Measurements from ENCODE around the gene GLYATL2. TPM values are rescaled to one million over a fixed set of nuclear protein-coding genes. Genes with fewer than 3 reads are reported as not detected.

GLYATL2 gene
- not detected for total RNA-seq

- CTCF ChIA-PET = no interaction called here
- DNase-seq = no peak
- POLR2A ChIA-PET = no interaction called here
- Mint-ChIP-seq H3K4me1 (no peaks in the 10 kb centered on the region), H3K27me3 (peaks cover 8% of the 10 kb centered on the region), H3K27ac (no peak within 1 kb of the TSS), H3K36me3 (ENCODE audit: low read depth) (no peaks in the 10 kb centered on the region), H3K4me3 (no peak within 1 kb of the TSS), H3K9me3 (no peaks in the 10 kb centered on the region)
Measured at GRCh38 chr11:58844361-58845005, at the start of gene GLYATL2. Gene GLYATL2, minus strand, starts transcription at chr11:58844704. Its CDS starts 5,092 bp downstream, at chr11:58839612.

- ChIA-PET POLR2A (no interaction called here), CTCF (no interaction called here)
- Mint-ChIP-seq H3K4me1 (no peaks in the 10 kb centered on the region), H3K27me3 (peaks cover 6% of the 10 kb centered on the region), H3K36me3 (ENCODE audit: low read depth) (no peaks in the 10 kb centered on the region), H3K4me3 (no peak overlapping the region), H3K9me3 (no peaks in the 10 kb centered on the region), H3K27ac (no peak overlapping the region)
- DNase-seq = no peak
Measured at GRCh38 chr11:58893899-58894298, 49.4 kb upstream of the GLYATL2 start.

GRCh38 chr11:58888579-58888978 is 44.1 kb upstream of the GLYATL2 start:
- peaks cover 7% of the 10 kb centered on the region for H3K27me3 Mint-ChIP-seq
- no peak for DNase-seq
- CTCF ChIA-PET = no interaction called here
- no peak overlapping the region for H3K27ac Mint-ChIP-seq
- no peaks in the 10 kb centered on the region for H3K4me1 Mint-ChIP-seq
- H3K4me3 Mint-ChIP-seq = no peak overlapping the region
- H3K9me3 Mint-ChIP-seq = no peaks in the 10 kb centered on the region
- no peaks in the 10 kb centered on the region for H3K36me3 Mint-ChIP-seq (ENCODE audit: low read depth)
- POLR2A ChIA-PET = no interaction called here

GRCh38 chr11:58887452-58887851 is 42.9 kb upstream of the GLYATL2 start:
- H3K27ac Mint-ChIP-seq = no peak overlapping the region
- ChIA-PET CTCF (no interaction called here), POLR2A (no interaction called here)
- H3K4me1 Mint-ChIP-seq = no peaks in the 10 kb centered on the region
- DNase-seq = no peak
- no peak overlapping the region for H3K4me3 Mint-ChIP-seq
- no peaks in the 10 kb centered on the region for H3K9me3 Mint-ChIP-seq
- H3K36me3 Mint-ChIP-seq (ENCODE audit: low read depth) = no peaks in the 10 kb centered on the region
- H3K27me3 Mint-ChIP-seq = peaks cover 7% of the 10 kb centered on the region

GRCh38 chr11:58880625-58881024 is 36.1 kb upstream of the GLYATL2 start:
- Mint-ChIP-seq H3K36me3 (ENCODE audit: low read depth) (no peaks in the 10 kb centered on the region), H3K4me1 (no peaks in the 10 kb centered on the region), H3K9me3 (peaks cover 5% of the 10 kb centered on the region), H3K27ac (no peak overlapping the region), H3K4me3 (no peak overlapping the region), H3K27me3 (no peaks in the 10 kb centered on the region)
- ChIA-PET CTCF (interaction anchor here (0.9 kb wide), 1 partner anchor 39 kb away, joined by 3 read pairs; no protein-coding TSS in a partner anchor), POLR2A (no interaction called here)
- DNase-seq = no peak

- POLR2A ChIA-PET = no interaction called here
- Mint-ChIP-seq H3K4me1 (no peaks in the 10 kb centered on the region), H3K27ac (no peak overlapping the region), H3K36me3 (ENCODE audit: low read depth) (no peaks in the 10 kb centered on the region), H3K9me3 (peaks cover 5% of the 10 kb centered on the region), H3K4me3 (no peak overlapping the region), H3K27me3 (no peaks in the 10 kb centered on the region)
- CTCF ChIA-PET = interaction anchor here (0.9 kb wide), 1 partner anchor 40 kb away, joined by 3 read pairs; no protein-coding TSS in a partner anchor
- DNase-seq = no peak
Measured at GRCh38 chr11:58880166-58880565, 35.7 kb upstream of the GLYATL2 start.

GRCh38 chr11:58867556-58867955 is 23.1 kb upstream of the GLYATL2 start:
- no peak overlapping the region for H3K27ac Mint-ChIP-seq
- no peak overlapping the region for H3K4me3 Mint-ChIP-seq
- H3K27me3 Mint-ChIP-seq = no peaks in the 10 kb centered on the region
- ChIA-PET POLR2A (no interaction called here), CTCF (no interaction called here)
- no peaks in the 10 kb centered on the region for H3K36me3 Mint-ChIP-seq (ENCODE audit: low read depth)
- no peaks in the 10 kb centered on the region for H3K4me1 Mint-ChIP-seq
- H3K9me3 Mint-ChIP-seq = no peaks in the 10 kb centered on the region
- no peak for DNase-seq

GRCh38 chr11:58866788-58867187 is 22.3 kb upstream of the GLYATL2 start:
- no peaks in the 10 kb centered on the region for H3K27me3 Mint-ChIP-seq
- no peaks in the 10 kb centered on the region for H3K36me3 Mint-ChIP-seq (ENCODE audit: low read depth)
- H3K27ac Mint-ChIP-seq = no peak overlapping the region
- no peak overlapping the region for H3K4me3 Mint-ChIP-seq
- no peaks in the 10 kb centered on the region for H3K9me3 Mint-ChIP-seq
- POLR2A ChIA-PET = no interaction called here
- H3K4me1 Mint-ChIP-seq = no peaks in the 10 kb centered on the region
- no peak for DNase-seq
- CTCF ChIA-PET = no interaction called here

GRCh38 chr11:58864335-58864734 is 19.8 kb upstream of the GLYATL2 start:
- no peaks in the 10 kb centered on the region for H3K9me3 Mint-ChIP-seq
- POLR2A ChIA-PET = no interaction called here
- no peaks in the 10 kb centered on the region for H3K4me1 Mint-ChIP-seq
- CTCF ChIA-PET = interaction anchor here (0.6 kb wide), 1 partner anchor 1868 kb away, joined by 3 read pairs; no protein-coding TSS in a partner anchor
- peaks cover 5% of the 10 kb centered on the region for H3K27me3 Mint-ChIP-seq
- H3K36me3 Mint-ChIP-seq (ENCODE audit: low read depth) = no peaks in the 10 kb centered on the region
- no peak overlapping the region for H3K27ac Mint-ChIP-seq
- H3K4me3 Mint-ChIP-seq = no peak overlapping the region
- DNase-seq = no peak

- Mint-ChIP-seq H3K36me3 (ENCODE audit: low read depth) (no peaks in the 10 kb centered on the region), H3K27me3 (peaks cover 10% of the 10 kb centered on the region), H3K27ac (no peak overlapping the region), H3K9me3 (no peaks in the 10 kb centered on the region), H3K4me1 (no peaks in the 10 kb centered on the region), H3K4me3 (no peak overlapping the region)
- POLR2A ChIA-PET = no interaction called here
- CTCF ChIA-PET = interaction anchor here (0.6 kb wide), 1 partner anchor 1869 kb away, joined by 3 read pairs; no protein-coding TSS in a partner anchor
- DNase-seq = no peak
Measured at GRCh38 chr11:58863697-58864096, 19.2 kb upstream of the GLYATL2 start.

GRCh38 chr11:58861533-58861932 is 17.0 kb upstream of the GLYATL2 start:
- peaks cover 11% of the 10 kb centered on the region for H3K27me3 Mint-ChIP-seq
- no peak overlapping the region for H3K27ac Mint-ChIP-seq
- no peaks in the 10 kb centered on the region for H3K36me3 Mint-ChIP-seq (ENCODE audit: low read depth)
- H3K9me3 Mint-ChIP-seq = no peaks in the 10 kb centered on the region
- CTCF ChIA-PET = no interaction called here
- no peak for DNase-seq
- no peak overlapping the region for H3K4me3 Mint-ChIP-seq
- no peaks in the 10 kb centered on the region for H3K4me1 Mint-ChIP-seq
- POLR2A ChIA-PET = no interaction called here

GRCh38 chr11:58856806-58857205 is 12.3 kb upstream of the GLYATL2 start:
- Mint-ChIP-seq H3K36me3 (ENCODE audit: low read depth) (no peaks in the 10 kb centered on the region), H3K27me3 (peaks cover 14% of the 10 kb centered on the region), H3K9me3 (no peaks in the 10 kb centered on the region), H3K27ac (no peak overlapping the region), H3K4me1 (no peaks in the 10 kb centered on the region), H3K4me3 (no peak overlapping the region)
- ChIA-PET CTCF (no interaction called here), POLR2A (no interaction called here)
- DNase-seq = no peak

- Mint-ChIP-seq H3K4me3 (no peak overlapping the region), H3K9me3 (no peaks in the 10 kb centered on the region), H3K4me1 (no peaks in the 10 kb centered on the region), H3K27ac (no peak overlapping the region), H3K27me3 (peaks cover 8% of the 10 kb centered on the region), H3K36me3 (ENCODE audit: low read depth) (no peaks in the 10 kb centered on the region)
- ChIA-PET CTCF (no interaction called here), POLR2A (no interaction called here)
- no peak for DNase-seq
Measured at GRCh38 chr11:58845386-58845785, 882 bp upstream of the GLYATL2 start.

- no peak overlapping the region for H3K27ac Mint-ChIP-seq
- no peaks in the 10 kb centered on the region for H3K36me3 Mint-ChIP-seq (ENCODE audit: low read depth)
- CTCF ChIA-PET = no interaction called here
Measured at GRCh38 chr11:58837707-58838388, 6.7 kb downstream of the GLYATL2 start.

More at GRCh38 chr11:58837707-58838388, 6.7 kb downstream of the GLYATL2 start:
- Mint-ChIP-seq H3K27me3 (no peaks in the 10 kb centered on the region), H3K4me1 (no peaks in the 10 kb centered on the region), H3K9me3 (no peaks in the 10 kb centered on the region), H3K4me3 (no peak overlapping the region)
- no peak for DNase-seq
- POLR2A ChIA-PET = no interaction called here
